Measurements from ENCODE around the gene CASP14. TPM values are rescaled to one million over a fixed set of nuclear protein-coding genes. Genes with fewer than 3 reads are reported as not detected.

The CASP14 gene
- total RNA-seq (2021) (0.58 and 1.9 TPM in 2 replicates), Bru-seq, nascent RNA (percentile 13 among the genes with signal in this experiment), BruChase-seq, experiment 1, labeled RNA remaining after a 2-hour chase (percentile 13 among the genes with signal in this experiment), BruChase-seq, experiment 2, labeled RNA remaining after a 6-hour chase (percentile 27 among the genes with signal in this experiment)
- long read RNA-seq, partial matches to known transcripts, result 0 of 2 reads
- long read RNA-seq, other reads (novel, unspliced or antisense), result 2 of 2 reads

- no peaks in the 10 kb centered on the region for H4K20me1 ChIP-seq (ENCODE audit: insufficient read depth)
- H3F3A ChIP-seq (ENCODE audit: insufficient read depth, low read depth), result peaks cover 13% of the 10 kb centered on the region
- no peaks in the 10 kb centered on the region for H3K9me2 ChIP-seq (ENCODE audit: insufficient read depth)
- H3K27me3 ChIP-seq (ENCODE audit: insufficient read depth, low read depth), result no peaks in the 10 kb centered on the region
- no peaks in the 10 kb centered on the region for H3K9me3 ChIP-seq (ENCODE audit: insufficient read depth, low read depth)
- intact Hi-C loops (cut with micrococcal nuclease; ENCODE audit: unreplicated experiment), result no loop called here
- peak within 1 kb of the TSS; percentile 16; the same call in 1 of the 2 replicates for H2AFZ ChIP-seq
- H3K4me1 ChIP-seq (replicated peaks; ENCODE audit: insufficient read depth), result peaks cover 28% of the 10 kb centered on the region
- ChIA-PET POLR2A (ENCODE audit: unreplicated experiment) (no interaction called here), CTCF (no interaction called here)
- peaks cover 50% of the 10 kb centered on the region for H3K79me2 ChIP-seq (ENCODE audit: low read depth)
- peaks cover 26% of the 10 kb centered on the region for H3K36me3 ChIP-seq (ENCODE audit: low read depth)
- peak within 1 kb of the TSS; percentile 15; the same call in 1 of the 2 replicates for H3K27ac ChIP-seq
- peak within 1 kb of the TSS; percentile 57 for H3K4me3 ChIP-seq
- peak; percentile 23 to 92 for DNase-seq
- peak within 1 kb of the TSS; percentile 80 for H3K4me2 ChIP-seq
- BruUV-seq (replicated peaks), result no TSS peak
- no peak for TF ChIP-seq CTCF (conservative IDR thresholded peaks at IDR 0.05)
Measured at GRCh38 chr19:15048885-15049541, at the start of gene CASP14. Gene CASP14, plus strand, starts transcription at chr19:15049480. Its CDS starts 2,772 bp downstream, at chr19:15052252.

- no peak for DNase-seq
- no peaks in the 10 kb centered on the region for H3K79me2 ChIP-seq (ENCODE audit: low read depth)
- no peaks in the 10 kb centered on the region for H3K4me1 ChIP-seq (replicated peaks; ENCODE audit: insufficient read depth)
- BruUV-seq (replicated peaks), result no TSS peak
- H3K36me3 ChIP-seq (ENCODE audit: low read depth), result no peaks in the 10 kb centered on the region
- ChIA-PET CTCF (interaction anchor here (0.7 kb wide), 1 partner anchor 1054 kb away, joined by 5 read pairs; no protein-coding TSS in a partner anchor), POLR2A (ENCODE audit: unreplicated experiment) (no interaction called here)
- H3F3A ChIP-seq (ENCODE audit: insufficient read depth, low read depth), result no peaks in the 10 kb centered on the region
- H3K9me3 ChIP-seq (ENCODE audit: insufficient read depth, low read depth), result no peaks in the 10 kb centered on the region
- intact Hi-C loops (cut with micrococcal nuclease; ENCODE audit: unreplicated experiment), result no loop called here
- H3K9me2 ChIP-seq (ENCODE audit: insufficient read depth), result no peaks in the 10 kb centered on the region
- H3K27me3 ChIP-seq (ENCODE audit: insufficient read depth, low read depth), result 0 out of 2 replicates have a peak, but pooled peaks cover under 1% of the 10 kb centered on the region
- no peak overlapping the region for H3K4me2 ChIP-seq
- no peak overlapping the region for H3K4me3 ChIP-seq
- H4K20me1 ChIP-seq (ENCODE audit: insufficient read depth), result no peaks in the 10 kb centered on the region
- no peak overlapping the region for H3K27ac ChIP-seq
- TF ChIP-seq CTCF (conservative IDR thresholded peaks at IDR 0.05) (no peak), EZH2 (IDR thresholded peaks at IDR 0.05; ENCODE audit: low read depth) (no peak)
- no peak overlapping the region for H2AFZ ChIP-seq
Measured at GRCh38 chr19:15008308-15008707, 41.0 kb upstream of the CASP14 start.

- H3F3A ChIP-seq (ENCODE audit: insufficient read depth, low read depth), result no peaks in the 10 kb centered on the region
- TF ChIP-seq CTCF (conservative IDR thresholded peaks at IDR 0.05), result no peak
- POLR2A ChIA-PET (ENCODE audit: unreplicated experiment), result no interaction called here
- H3K79me2 ChIP-seq (ENCODE audit: low read depth), result no peaks in the 10 kb centered on the region
- CTCF ChIA-PET, result interaction anchor here (0.7 kb wide), 1 partner anchor 1790 kb away, joined by 12 read pairs; no protein-coding TSS in a partner anchor
- no peak overlapping the region for H2AFZ ChIP-seq
- H3K27me3 ChIP-seq (ENCODE audit: insufficient read depth, low read depth), result 0 out of 2 replicates have a peak, but pooled peaks cover 3% of the 10 kb centered on the region
- H3K36me3 ChIP-seq (ENCODE audit: low read depth), result no peaks in the 10 kb centered on the region
- no peaks in the 10 kb centered on the region for H3K9me3 ChIP-seq (ENCODE audit: insufficient read depth, low read depth)
- DNase-seq, result no peak
- H3K4me1 ChIP-seq (replicated peaks; ENCODE audit: insufficient read depth), result no peaks in the 10 kb centered on the region
- no peak overlapping the region for H3K27ac ChIP-seq
- H3K4me2 ChIP-seq, result no peak overlapping the region
- H3K4me3 ChIP-seq, result no peak overlapping the region
- H4K20me1 ChIP-seq (ENCODE audit: insufficient read depth), result no peaks in the 10 kb centered on the region
- intact Hi-C loops (cut with micrococcal nuclease; ENCODE audit: unreplicated experiment), result no loop called here
- no TSS peak for BruUV-seq (replicated peaks)
- no peaks in the 10 kb centered on the region for H3K9me2 ChIP-seq (ENCODE audit: insufficient read depth)
Measured at GRCh38 chr19:15010501-15011300, 38.6 kb upstream of the CASP14 start.
